Panc1 (cell line): ENCODE measurements around the gene SLAIN1.

Experiments used
- TCF7L2 ChIP-seq: IDR thresholded peaks from 2 replicates; pipeline ENCODE4 v1.6.1; 2011; ENCODE audit warnings: mild to moderate bottlenecking, low read depth, low read length, inconsistent platforms
- TF ChIP-seq, protein P1 (sequence below): fragments of 450-650 bp; IDR thresholded peaks from 2 replicates; pipeline ENCODE4 v1.5.1; 2017; ENCODE audit warnings: mild to moderate bottlenecking

DNA sequence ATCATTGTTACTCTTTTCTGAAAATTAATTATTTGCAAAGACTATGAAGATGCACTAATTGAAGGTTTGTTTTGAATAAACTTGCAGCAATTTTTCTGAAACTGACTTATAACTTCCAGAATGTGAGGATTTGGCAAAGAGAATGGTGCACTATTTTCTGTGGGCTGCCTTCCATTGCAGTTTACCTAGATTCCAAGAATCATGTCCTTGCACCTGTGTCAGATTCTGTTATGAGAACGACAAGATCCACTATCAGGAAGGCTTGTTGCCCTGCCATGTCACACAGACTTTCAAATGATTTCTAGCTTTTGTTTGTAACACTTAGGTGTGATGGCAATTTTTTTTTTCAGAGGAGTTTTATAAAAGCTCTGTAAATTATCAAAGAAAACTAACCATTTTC lies 5.6 kb upstream of the SLAIN1 start:
- TF ChIP-seq, protein P1, sequence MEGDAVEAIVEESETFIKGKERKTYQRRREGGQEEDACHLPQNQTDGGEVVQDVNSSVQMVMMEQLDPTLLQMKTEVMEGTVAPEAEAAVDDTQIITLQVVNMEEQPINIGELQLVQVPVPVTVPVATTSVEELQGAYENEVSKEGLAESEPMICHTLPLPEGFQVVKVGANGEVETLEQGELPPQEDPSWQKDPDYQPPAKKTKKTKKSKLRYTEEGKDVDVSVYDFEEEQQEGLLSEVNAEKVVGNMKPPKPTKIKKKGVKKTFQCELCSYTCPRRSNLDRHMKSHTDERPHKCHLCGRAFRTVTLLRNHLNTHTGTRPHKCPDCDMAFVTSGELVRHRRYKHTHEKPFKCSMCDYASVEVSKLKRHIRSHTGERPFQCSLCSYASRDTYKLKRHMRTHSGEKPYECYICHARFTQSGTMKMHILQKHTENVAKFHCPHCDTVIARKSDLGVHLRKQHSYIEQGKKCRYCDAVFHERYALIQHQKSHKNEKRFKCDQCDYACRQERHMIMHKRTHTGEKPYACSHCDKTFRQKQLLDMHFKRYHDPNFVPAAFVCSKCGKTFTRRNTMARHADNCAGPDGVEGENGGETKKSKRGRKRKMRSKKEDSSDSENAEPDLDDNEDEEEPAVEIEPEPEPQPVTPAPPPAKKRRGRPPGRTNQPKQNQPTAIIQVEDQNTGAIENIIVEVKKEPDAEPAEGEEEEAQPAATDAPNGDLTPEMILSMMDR, result no peak
- TF ChIP-seq TCF7L2, result no peak
